ENCODE data around the gene EIF4EBP2.
A peak's percentile ranks its signal among the peaks of the same experiment; 100 is the strongest.

EIF4EBP2 gene

DNA sequence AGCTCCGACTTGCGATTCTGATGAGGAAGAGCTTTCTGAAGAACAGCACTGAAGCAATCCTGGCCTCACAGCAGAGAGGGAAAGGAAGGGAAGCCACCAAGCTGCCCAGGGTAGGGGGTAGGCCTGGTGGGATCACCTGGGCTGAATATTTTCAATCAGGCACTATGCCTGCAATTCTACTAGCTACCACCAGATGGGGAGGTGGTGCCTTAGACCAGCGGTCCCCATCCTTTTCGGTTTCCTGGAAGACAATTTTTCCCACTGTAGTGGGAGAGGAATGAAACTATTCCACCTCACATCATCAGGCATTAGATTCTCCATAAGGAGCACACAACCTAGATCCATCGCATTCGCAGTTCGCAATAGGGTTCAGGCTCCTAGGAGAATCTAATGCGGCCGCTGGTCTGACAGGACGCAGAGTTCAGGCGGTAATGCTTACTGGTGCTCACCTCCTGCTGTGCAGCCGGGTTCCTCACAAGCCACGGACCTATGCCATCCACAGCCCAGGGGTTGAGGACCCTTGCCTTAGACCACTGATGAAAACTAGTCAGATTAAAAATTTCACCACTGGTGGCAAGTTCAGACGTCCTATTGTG is 24.3 kb upstream of the EIF4EBP2 start:
- no peak for DNase-seq

DNA sequence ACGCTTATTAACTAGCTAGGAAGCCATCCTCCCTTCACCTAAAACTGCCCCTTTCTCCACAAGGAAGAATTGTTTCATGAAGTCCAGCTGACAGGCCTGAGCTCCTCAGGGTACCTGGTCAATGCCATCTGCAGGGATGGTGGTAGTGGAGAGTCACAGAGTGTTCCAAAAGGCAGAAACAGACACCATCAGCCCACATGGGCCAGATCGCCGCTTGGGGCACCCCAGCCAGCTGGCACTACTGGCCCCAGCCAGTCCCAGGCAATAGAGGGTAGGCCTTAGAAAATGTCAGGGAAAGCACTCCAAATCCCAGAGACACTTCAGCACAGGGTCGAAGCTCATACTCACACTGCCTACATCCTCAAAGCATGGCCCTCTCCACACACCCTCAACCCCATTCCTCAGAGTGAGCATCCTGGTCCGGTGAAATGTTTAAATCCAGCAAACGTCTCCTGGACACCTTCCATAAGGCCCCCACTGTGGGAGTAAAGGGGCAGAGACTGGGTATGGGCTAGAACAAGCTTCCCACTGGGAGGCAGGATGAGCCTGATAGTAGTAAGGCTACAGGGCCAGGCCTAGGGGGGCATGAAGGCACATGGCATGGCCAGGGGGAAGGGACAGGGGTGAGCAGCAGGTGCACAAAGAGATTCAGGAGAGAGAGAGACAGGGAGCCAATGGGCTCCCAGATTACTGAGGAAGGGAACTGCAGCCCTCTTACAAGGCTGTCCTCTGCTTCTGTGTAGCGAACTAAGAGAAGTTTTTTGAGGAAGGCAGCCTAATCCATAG is 23.4 kb upstream of the EIF4EBP2 start:
- DNase-seq = no peak

DNA sequence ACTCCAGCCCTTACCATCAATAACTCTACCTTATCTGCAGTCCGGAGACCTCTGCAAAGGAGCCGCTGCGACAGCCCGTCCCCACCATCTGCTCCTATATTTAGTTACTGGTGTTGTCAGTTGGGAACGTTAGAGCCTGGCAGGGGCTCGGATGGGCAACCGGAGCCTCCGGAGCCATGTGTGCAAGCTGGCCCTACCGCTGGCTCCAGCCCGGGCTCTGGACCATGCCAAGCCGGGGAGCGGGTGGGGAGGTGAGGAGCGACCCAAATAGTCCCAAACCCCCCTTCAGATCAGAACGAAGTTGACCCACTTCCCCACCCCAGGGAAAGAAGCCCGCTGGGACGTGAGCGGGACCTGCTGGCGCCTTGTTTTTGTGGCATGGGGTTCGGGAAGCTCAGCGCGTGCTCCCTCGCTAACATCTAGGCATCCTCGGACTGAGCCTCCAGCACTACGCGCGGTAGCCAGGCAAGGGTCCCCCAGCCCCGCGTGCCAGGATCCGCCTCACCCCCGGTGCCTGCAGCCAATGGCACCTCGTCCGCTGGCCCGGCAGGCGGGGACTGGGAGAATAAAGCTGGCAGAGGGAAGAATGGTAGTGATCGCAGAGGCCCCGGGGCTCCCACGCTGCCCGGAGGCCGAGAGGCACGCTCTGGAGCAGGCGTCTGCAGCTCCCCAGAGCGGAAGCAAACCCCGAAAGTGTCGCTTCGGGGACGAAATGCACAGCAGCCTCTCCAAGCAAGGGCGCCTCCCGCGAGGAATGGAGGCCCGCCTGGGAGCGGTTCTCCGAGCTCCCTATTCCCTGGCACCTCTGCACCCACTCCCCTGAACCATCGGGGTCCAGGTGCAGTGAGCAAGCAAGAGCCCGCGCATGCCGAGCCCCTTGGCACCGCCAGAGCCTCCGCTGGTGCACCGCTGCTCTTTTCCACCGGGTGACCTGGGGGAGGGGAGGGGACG is 22.2 kb upstream of the EIF4EBP2 start:
- peak; percentile 94 for DNase-seq

DNA sequence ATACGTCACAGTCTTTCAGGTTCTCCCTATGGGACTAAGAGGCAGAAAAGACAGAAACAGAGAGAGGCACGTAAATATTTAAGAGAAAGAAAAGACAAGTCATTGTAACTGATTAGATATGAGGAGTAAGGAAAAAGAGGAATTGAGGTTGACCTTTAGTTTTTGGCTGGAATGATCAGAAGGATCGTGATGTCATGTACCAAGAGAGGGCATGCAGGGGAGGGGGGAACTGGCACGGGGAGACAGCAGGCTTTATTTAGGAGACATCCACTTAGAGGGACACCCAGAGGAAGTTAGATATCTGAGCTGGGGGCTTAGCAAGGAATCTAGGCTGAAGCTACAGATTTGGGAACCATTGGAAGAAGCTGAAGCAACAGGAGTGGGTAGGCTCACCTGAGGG is 12.3 kb upstream of the EIF4EBP2 start:
- no peak for DNase-seq

DNA sequence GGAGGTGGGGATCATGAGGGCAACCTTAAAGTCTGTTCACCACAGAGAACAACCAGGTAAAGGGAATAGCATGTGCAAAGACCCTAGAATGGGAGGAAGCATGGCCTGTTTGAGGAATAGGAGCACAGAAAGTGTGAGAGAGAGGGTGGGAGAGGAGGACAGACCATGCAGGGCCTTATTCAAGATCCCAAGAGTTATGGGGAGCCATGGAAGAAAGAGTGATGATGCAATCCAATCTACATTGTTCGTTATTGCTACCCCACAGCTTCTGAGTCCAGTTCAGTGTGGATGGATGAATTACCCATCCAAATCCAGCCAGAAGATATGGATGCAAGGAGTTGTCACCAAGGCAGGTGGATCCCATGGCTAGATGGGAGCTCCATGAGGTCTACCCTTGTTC is 7.8 kb upstream of the EIF4EBP2 start:
- no peak for DNase-seq

DNA sequence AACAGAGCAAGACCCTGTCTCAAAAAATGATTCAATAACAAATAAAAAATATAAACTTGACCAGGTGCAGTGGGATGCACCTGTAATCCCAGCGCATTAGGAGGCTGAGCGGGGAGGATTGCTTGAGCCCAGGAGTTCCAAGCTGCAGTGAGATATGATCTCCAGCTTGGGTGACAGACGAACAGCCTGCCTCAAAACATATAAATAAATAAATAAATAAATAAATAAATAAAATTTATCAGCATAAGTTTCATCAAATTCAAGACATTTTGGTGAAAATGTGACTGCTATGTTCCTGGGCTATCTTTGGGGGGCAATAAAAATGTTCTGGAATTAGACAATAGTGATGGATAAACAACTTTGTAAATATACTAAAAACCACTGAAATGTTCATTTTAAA is 4.8 kb upstream of the EIF4EBP2 start:
- DNase-seq = no peak

DNA sequence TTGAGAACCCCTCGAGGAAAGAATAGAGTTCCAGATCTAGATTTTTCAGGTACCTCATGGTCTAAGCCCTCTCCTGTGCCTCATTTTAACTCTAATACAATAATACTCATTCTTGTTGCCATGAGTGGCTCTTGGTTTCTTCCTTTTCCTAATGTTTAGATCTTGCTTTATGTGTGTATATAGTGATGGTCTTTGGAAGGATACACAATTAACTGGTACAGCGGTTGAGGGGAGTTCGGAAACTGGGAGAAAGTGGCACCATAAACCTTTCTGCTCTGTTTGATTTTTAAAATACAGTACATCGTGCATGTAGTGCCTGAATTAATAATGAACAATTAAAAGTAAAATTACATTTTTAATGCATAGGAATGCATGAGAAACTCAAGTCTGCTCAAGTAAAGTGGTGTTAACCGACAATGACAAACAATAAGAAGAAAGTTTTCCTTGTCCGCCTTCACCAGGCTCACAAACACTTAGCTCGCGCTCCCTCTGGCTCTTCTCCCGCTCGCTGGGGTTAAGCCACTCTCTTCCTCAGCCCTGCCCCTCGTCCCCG is 386 bp upstream of the EIF4EBP2 start:
- DNase-seq = no peak

DNA sequence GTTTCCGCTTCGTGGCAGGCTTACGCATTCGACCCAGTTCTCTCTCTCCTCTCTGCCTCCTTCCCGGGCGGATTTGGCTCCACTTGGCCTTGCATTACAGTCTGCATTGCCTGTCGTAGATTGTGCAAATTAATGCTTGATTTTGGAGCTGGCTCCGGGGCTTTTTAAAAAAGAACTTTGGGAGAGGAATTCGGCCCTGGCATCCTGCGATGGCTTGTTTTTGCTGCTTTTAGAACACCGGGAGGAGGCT is 767 bp downstream of the EIF4EBP2 start:
- no peak for DNase-seq

DNA sequence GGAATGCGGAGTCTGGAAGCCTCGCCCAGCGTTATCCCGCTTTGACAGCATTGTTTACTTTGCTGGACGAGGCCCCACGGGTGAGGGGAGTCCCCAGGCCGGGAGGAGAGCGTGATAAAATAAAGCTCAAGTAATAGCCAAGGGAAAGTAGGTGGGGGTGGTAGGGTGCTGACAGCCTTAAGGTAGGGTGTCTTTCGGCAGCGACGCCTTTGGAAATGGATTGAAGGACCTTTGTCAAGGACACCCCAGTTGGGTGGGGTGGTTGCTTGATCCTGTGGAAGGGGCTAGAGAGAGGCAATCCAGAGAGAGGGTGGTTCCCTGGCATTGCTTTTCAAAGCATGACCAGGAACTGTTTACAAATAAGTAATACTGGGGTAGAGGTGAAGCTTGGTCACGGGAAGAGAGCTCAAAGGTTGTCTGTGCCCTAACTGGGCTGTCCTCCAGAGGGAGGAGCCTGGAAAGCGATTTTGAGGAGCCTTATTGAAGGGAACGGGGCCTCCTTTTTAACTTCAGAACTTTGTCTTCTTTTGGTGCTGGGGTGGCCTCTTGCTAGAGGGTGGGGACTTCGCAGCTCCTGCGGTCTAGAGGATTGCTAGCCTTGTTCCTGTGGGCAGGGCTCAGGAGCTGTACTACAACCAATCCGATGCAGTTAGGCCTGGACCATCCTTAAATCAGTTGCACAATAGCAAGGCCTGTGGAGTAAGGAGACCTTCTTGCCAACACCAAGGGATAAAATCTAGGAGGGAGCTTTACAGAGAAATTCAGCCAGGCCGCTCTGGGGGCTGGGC is 1.3 kb downstream of the EIF4EBP2 start:
- peak; percentile 66 for DNase-seq

DNA sequence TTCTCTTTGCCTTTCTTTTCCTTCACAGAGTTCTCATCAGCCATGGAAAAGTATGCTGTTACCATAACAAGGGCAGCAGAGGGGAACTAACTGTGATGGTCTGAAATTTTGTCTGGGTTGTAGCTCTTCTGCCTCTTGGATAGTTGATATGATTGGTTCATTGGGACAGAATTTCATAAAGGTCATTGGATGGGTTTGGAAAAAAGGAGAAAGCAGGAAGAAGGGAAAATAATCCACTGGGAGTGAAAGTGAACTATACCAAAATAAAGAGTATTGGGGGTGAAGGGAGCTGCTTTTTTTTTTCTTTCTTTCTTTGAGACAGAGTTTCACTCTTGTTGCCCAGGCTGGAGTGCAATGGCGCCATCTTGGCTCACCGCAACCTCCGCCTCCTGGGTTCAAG is 5.8 kb downstream of the EIF4EBP2 start:
- DNase-seq = no peak

DNA sequence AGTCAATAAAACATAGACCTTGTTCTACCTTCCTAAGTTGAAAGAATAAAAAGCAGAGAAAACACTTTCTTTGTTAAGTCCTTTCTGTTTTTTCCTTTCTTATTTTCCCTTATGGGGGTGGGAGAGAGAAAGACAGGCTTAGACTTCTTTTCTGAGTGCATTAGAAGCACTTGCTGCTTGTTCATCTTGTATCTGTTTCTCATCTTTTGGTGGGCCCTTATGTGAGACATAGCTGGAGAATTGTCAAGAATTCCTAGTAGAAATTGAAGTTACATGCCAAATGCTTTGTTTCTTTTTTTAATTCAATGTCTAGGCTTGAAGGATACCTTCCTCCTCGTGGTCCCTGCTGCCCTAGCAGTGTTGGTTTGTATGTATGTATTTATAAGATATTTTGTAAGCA is 6.7 kb downstream of the EIF4EBP2 start:
- DNase-seq = no peak

DNA sequence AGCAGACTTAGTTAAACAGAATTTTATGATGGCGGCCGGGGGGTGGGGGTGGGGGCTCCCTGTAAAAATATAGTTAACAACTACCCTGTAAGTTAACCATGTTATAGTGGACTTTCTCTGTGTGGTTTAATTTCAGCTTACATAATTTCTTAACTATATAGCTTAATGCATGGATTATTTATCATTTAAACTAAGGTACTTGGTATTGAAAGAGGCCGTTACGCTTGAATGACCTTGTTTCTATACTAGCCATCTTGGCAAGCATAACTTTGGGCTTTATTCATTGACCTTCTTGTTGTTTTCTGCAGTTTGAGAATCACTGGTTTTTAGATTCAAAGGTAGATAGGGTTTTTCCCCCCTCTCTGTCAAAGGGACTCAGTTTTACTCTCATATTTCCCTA is 8.4 kb downstream of the EIF4EBP2 start:
- no peak for DNase-seq

DNA sequence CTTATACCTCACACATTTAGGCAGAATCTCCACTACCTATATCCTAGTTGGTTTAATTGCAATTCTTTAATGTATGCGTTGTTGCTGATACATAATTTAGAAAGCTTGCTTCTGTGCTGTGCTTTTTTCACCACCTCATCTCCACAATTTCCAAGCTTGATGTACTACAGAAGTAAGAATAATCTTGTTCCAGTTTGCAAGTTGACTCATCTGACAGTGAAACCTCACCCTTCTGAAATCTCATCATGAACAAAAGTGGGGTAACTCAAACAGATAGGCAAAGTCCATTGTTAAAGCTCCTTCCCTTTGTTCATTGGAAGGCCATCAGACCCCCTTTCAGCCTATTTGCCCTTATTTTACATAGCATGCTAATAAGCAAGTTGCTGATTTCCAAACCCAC is 13.6 kb downstream of the EIF4EBP2 start:
- DNase-seq = no peak

DNA sequence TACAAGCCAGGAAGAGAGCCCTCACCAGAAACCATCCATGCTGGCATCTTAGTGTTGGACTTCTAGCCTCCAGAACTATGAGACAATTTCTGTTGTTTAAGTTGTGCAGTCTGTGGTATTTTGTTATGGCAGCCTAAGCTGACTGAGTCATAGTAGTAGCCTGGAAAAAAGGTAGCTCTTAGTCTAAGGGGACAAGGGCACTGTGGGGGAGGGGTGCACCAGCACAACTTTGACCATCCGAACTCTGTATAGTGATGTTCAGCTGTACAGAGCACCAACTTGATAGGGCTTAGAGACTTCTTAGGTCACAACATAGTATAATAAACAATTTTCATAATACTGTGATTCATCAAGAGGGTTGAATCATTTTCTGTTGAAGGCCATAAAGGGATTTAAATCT is 14.3 kb downstream of the EIF4EBP2 start:
- DNase-seq = no peak

DNA sequence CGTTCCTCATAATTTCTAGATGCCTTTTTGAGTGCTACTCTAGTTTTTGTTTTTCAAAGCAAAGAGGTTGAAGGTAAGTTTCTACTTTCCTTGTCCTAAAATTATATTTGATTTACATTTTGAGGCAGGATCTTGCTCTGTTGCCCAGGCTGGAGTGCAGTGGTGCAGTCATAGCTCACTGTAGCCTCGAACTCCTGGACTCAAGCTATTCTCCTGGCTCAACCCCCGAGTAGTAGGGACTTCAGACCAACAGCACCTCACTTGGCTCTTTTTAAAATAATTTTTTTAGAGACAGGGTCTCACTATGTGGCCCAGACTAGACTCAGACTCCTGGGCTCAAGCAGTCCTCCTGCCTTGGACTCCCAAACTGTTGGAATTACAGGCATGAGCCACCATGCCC is 14.8 kb downstream of the EIF4EBP2 start:
- no peak for DNase-seq

DNA sequence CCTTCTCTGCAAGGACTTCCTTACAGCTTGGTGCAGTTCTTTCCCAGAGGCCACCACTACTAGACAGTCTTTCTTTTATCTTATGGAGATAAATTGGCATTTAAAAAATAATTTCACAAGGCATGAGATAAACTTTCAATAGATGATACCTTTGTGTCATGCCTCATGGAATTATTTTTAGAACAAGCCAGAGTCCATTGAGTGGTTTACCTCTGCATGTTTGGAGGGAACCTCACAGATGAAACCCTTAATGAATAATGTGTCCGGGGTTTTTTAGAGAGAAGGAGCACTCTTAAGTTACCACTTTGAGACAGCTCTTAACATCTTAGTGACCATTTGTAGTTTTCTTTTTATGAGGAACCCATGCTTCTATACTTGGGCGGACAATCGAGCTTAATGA is 20.4 kb downstream of the EIF4EBP2 start:
- no peak for DNase-seq

DNA sequence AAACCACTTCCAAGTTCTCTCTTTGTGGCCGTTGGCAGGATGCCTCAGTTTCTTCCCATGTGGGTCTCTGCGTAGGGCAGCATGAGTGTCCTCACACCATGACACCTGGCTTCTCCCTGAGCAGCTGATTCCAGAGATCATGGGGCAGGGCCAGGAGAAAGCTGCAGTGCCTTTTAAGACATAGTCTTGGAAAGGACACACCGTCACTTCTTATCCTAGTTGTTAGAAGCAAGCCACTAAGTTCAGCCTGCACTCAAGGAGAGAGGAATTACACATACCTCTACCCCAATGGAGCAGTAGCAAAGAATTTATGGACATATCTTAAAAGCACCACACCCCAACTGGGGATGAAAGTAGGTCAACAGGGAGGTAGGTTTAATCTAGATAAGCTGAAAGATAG is 21.2 kb downstream of the EIF4EBP2 start:
- no peak for DNase-seq

DNA sequence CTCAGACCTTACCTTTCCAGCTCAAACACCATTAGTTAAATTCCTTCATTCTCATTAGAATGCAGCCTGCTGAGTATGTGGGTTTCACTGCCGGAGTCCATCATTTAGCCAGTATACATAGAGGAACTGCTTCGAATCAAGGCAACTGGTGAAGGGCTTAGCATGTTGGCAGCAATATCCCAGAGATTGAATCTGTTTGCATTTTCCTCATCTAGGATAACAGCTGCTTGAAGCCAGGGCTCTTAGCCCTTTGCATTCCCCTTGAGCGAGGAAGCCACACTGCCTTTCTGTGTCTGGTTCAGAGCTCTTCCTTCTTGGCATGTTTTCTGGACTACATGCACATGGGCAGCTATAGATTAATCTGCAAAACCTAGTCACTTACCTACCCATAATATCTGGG is 22.9 kb downstream of the EIF4EBP2 start:
- DNase-seq = no peak

DNA sequence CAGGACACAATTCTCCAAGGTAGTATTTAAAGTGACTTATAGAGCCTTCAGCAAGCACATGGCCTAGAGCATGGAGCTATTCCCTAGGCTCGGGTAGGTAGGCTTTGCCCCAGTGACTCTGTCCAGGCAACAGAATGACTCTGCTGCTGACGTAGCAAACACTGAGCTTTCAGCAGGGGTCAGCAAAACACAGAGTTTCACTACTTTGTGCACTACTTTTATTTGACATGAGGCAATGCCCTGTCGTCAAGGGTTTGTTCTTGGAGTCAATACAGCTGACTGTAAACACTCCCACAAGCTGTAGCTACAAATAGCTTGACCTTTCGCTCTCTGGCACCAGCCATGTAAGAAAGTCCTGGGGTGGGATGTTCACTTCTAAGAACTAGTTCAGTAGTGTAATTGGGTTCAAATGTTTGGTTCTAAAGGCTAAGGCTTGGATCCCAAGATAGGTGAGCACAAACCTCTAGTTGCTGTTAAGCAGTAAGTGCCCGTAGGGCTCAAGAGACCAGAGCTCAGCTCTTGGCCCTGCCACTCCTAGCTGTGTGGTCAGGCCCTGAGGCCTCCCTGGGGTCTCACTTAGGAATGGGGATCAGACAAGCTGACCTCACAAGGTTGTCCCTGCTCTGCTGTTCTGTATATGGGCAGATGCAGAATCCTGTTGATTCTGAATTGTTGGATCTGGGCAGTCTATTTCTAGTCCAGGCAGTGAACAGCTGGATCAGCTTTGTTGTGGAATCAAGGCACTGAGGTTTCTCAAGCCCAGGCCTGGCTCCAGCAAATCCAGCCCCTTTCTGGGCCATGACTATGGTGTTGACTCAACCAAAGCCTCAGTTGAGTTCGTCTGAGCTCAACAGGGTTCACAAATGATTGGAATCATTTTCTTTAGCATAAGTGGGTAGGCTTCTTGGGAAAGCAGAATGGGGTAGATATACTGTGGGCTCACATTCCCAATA is 26.8 kb downstream of the EIF4EBP2 start:
- no peak for DNase-seq

DNA sequence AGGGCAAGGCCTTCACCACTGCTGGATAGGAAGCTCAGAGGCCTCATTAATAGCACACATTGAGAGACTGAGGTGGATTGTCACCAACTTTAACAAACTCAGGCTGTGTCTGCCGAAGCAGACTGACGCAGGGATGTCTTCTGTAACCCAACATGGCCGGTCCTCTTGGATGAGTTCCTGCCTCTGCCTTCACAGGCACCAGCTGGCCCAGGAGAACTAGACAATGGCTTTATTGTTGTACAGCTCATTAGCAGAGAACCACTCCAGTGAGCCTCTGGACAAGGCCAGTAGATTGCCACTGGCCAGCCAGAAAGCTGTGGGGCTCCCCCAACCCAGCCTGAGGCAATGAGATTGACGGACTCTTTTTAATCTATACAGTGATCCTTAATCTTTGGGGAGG is 28.2 kb downstream of the EIF4EBP2 start:
- DNase-seq = peak; percentile 80

DNA sequence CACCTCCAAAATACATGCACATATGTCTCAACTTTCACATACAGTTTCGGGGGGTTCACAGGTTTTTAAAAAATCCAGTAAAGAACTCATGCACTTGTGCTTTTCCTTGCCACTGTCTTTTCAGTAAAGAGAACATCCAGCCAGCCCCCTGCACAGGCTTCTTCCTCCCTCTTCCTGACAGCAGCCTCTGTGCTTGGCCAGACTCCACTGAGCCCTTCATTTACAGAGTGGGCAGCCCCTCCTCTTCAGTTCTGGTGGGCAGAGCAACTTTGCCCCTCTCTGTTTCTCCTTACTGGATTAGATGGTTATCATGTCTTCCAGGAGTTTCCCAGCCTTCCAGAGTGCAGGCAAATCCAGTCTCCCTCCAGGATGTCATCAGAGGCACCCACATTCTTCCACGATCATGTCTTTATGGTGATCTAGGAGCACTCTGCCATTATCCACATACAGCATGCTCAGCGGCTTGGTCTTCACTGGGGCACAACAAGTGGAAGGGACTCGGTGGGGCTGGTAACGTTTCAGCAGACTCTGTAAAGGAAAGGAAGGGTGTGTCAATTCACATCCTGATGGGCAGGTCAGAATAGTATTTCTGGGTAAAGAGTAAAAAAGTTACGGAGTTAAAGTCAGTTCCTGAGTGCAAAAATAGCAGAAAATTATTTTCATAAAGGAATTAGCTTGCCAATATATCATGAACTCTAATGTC is 28.8 kb downstream of the EIF4EBP2 start:
- DNase-seq = no peak
